ENCODE measurements around the gene TNFSF4.
"Not testable (repeated sequence)": the region's sequence is repeated elsewhere in the genome, so short reads cannot be mapped to it uniquely, and the experiment has no call there.

The TNFSF4 gene, protein sequence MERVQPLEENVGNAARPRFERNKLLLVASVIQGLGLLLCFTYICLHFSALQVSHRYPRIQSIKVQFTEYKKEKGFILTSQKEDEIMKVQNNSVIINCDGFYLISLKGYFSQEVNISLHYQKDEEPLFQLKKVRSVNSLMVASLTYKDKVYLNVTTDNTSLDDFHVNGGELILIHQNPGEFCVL

DNA sequence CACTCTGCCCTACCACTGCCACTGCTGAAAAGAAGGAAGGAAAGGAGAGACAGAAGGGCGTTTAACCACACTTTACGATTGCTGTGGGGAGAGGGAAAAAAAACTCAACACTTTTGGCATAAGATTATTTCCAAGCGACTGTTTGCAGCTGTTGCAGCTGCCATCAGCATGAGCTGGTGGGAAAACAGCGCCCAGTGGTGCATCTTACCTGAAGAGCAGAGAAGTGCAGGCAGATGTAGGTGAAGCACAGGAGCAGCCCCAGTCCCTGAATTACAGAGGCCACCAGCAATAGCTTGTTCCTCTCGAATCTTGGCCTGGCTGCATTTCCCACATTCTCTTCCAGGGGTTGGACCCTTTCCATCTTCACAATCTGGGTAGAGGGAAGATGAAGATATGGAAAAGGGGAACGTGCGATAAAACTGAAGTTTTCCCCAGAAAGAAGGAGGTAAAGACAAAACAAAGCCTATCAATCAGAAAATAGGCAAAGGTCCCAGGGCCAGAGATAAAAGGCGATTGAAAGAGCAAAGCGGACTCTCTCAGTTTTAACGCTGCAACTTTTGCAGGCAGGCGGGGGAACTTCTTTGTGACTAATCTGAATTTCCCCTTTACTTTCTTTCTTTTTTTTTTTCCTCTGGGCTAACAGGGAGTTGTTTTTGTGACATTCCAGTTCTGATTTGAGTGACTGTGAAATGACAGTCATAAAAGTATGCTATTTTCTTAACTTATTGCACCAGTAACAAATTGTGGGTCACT, at the start of gene TNFSF4:
Gene TNFSF4 (minus strand): TSS at position 516 of the 753 bp plus-strand sequence. CDS start 155 bp downstream, at position 361.
- DNase-seq = no peak

DNA sequence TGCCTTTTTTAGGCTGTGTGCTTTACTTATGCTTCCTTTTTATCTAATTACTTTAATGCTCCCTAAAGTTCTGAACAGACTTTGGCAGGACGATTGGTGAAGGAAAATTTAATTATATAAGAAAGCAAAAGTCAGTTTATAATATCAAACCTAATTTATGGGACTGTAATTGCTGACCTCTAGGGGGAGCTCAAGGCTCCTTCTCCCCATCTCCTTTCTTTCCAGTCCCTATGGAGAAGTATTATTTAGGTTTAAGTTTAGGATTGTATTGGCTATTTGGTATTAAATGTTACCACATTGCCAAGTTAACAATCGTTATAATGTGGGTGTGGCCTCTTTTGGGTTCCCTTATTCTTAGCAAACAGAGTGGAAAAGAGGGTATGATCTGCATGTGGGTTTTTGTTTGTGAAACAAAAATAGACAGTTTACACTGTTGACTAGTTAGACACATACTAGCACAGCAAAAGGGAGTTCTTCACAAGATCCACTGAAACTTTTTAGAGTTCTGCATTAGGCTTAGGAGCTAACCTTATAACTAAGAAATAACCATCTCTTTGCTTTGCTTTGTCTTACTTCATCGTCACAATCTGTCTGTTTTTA, 48.2 kb upstream of the TNFSF4 start:
- no peak for DNase-seq

DNA sequence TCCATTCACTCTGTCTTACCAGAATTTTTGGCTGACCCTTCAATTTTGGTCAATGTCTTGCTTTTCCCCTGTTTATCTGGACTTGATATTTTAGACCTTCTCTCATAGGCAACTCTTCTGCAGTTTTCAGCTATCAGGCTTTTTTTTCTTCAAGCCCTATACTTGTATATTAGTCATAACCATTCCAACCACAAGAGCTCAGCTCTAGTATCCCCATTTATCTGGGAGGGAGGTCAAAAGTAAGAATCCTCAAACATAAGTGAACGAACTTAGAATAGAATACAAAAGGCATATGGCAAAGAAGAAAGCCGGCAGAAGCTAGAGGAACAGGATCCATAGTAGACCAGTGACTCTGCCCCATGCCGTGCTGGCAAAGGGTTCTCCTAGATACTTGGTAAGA, 45.9 kb upstream of the TNFSF4 start:
- no peak for DNase-seq

DNA sequence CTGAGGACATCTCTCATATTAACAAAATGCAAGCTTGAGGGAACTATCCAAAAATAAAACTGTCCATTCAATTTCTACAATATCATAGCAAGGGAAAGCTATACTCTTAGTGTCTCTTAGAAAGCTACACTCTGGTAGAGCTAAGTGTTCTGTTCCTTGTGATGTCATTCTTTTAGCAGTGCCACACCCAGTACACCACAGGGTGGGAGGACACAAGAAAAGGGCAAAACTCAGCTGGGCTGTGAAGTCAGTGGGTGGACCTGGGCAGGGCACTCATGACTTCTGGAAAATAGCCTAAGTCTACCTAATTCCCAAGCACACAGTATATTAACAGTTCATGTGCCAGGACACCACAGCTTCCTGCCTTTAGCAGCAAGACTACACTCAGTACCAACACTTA, 42.2 kb upstream of the TNFSF4 start:
- DNase-seq = no peak

DNA sequence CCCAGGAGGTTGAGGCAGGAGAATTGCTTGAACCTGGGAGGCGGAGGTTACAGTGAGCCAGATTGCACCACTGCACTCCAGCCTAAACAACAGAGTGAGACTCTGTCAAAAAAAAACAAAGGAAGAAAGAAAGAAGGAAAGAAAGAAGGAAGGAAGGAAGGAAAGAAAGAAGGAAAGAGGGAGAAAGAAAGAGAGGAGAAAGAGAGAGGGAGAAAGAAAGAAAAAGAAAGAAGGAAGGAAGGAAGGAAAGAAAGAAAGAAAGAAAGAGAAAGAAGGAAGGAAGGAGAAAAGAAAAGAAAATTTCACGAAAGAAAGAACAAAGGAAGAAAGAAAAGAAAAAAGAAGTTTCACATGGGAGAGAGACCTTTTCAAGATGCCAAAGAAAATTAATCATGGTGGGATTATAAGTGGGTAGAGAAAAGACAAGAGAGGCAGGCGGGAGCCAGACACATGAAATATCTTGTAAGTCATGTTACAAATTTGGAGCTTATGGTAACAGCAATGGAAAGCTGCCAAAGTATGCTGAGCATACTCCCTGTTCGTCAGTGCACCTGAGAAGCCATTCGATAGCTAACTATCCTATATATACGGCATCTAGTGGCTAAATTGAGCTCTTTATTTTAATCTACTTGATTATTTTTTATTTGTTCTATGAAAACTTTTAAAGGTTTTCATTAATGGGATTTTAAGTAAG, 41.3 kb upstream of the TNFSF4 start:
- no peak for DNase-seq

DNA sequence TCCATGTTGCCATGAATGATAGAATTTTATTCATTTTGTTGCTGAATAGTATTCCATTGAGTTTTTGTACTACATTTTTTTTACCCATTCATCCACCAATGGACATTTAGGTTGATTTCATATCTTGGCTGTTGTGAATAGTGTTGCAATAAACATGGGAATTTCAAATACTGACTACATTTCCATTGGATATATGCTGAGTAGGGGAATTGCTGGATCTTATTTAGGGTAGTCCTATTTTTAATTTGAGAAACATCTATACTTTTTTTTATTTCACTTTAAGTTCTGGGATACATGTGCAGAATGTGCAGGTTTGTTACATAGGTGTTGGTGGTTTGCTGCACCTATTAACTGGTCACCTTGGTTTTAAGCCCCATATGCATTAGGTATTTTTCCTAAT, 38.8 kb upstream of the TNFSF4 start:
- no peak for DNase-seq

DNA sequence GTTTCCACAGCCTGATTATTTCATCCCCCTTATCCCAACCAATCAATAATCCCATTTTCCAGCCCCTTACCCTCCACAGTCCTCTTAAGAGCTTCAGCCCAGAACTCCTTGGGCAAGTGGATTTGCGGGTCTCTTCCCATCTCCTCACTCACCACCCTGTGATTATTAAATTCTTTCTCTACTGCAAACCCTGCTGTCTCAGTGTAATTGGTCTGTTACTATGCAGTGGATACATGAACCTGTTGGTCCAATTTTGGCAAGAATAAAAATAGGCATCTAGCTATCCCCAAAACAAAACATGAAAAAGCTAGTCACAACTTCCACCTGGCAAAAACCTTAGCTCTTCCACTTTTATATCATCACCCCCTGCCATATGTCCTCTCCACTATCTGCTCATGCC, 36.2 kb upstream of the TNFSF4 start:
- no peak for DNase-seq

DNA sequence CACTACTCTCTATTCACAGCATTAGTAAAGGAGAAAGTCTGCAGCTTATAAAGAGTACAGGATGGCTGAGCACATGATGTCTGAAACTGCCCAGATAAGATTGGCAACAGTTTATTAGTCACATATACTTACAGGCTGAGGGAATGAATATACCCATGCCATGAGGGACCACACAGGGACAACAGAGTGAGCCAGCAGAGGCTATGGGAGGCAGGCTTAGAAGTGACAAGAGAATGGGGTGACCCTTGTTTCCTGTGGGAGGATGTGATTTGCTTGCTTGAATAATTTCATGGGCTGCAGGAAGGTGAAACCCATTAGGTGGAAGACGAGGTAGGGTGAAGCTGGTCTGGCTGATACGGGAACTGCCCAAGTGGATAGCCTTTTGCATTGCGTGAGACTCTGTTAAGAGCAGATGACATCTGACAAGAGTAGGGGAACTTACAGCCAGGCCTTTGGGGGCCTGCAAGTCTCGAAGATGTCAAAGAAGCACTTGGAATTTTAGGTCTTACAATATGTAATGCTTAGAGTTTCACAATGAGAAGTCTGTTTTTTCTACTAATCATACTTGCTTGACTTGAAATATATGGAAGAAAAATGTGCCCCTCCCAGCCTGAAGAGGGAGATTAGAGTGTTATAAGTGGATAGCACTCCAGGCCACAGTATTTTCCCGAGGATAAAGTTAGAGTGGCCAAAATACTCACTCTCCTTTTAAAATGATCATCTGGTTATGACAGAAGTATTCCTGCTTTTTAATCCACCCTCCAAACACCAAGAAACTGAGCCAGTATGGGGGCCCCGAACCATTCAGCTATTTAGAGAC, 34.6 kb upstream of the TNFSF4 start:
- no peak for DNase-seq

DNA sequence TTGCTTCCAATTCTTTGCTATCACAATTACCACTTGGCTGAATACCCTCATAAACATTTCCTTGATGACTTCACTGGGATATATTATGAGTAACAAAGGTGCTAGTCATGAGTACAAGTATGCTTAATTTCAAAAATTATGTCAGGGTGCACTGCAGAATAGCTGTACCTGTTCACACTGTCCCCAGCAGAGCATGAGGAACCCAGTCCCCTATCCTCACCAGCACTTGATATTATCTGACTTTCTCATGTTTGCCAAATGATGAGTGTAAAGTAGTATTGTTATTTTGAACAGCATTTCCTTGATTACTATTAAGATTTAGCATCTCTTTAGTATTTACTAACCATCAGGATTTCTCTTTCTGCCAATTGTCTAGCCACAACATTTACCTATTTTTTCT, 33.5 kb upstream of the TNFSF4 start:
- no peak for DNase-seq

DNA sequence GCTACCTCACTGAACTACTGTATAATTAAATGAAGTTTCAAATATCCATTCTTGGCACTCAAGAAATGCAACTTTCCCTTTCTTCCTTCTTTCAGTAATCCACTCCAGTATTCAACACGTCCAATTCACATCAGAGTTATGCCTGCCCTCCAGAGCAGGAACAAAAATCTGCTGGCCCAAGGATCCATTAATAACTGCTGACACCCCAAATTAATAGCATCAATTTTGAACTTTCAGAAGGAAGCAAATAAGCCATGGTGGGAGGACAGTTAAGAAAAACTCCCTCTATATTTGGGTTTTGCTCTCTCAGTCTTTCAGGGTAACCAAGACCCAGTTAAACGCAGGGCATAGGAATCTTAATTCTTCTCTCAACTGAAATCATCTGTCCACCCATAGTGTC, 31.9 kb upstream of the TNFSF4 start:
- DNase-seq = no peak

DNA sequence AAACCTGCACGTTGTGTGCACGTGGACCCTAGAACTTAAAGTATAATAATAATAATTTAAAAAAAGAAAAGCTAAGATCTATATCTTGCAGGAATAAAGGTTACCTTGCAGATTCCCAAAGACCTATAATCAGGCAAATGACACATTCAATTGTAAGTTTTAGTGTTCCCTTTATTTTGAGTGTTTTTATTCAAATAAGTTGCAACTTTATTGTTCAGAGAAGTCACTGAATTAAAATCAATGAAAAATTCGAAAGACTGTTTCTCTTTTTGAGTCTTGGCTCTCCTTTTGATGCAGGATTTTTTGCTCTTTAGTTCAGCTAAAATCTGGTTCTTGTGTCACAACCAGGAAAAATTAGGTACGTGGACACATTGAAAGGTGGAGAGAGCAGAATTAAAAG, 27.8 kb upstream of the TNFSF4 start:
- no peak for DNase-seq

DNA sequence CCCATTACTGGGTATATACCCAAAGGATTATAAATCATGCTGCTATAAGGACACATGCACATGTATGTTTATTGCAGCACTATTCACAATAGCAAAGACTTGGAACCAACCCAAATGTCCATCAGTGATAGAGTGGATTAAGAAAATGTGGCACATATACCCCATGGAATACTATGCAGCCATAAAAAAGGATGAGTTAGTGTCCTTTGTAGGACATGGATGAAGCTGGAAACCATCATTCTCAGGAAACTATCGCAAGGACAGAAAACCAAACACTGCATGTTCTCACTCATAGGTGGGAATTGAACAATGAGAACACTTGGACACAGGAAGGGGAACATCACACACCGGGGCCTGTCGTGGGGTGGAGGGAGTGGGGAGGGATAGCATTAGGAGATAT, 27.3 kb upstream of the TNFSF4 start:
- DNase-seq = not testable (repeated sequence)

DNA sequence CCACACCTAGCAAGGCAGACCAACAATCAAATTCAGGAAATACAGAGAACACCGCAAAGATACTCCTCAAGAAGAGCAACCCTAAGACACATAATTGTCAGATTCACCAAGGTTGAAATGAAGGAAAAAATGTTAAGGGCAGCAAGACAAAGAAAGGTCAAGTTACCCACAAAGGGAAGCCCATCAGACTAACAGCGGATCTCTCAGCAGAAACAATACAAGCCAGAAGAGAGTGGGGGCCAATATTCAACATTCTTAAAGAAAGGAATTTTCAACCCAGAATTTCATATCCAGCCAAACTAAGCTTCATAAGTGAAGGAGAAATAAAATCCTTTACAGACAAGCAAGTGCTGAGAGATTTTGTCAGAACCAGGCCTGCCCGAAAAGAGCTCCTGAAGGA, 21.9 kb upstream of the TNFSF4 start:
- not testable (repeated sequence) for DNase-seq

DNA sequence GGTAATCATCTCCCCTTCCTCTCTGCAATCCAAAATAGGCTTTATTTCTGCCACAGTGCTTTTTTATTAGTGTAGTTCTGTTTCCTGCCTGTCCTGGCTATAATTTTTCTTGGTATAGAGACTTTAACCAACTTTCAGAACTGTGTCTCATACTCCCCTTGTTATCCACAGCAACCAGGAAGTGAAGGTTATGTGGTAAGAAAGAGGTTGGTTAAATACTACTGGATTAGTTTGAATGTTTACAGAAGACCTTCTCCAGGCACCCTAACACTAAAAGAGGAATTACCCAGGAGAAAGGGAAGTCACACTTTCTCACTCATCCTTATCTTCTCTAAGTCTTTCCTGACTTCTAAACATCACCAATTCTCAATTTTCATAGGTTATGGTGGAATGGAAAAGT, 17.8 kb upstream of the TNFSF4 start:
- no peak for DNase-seq

DNA sequence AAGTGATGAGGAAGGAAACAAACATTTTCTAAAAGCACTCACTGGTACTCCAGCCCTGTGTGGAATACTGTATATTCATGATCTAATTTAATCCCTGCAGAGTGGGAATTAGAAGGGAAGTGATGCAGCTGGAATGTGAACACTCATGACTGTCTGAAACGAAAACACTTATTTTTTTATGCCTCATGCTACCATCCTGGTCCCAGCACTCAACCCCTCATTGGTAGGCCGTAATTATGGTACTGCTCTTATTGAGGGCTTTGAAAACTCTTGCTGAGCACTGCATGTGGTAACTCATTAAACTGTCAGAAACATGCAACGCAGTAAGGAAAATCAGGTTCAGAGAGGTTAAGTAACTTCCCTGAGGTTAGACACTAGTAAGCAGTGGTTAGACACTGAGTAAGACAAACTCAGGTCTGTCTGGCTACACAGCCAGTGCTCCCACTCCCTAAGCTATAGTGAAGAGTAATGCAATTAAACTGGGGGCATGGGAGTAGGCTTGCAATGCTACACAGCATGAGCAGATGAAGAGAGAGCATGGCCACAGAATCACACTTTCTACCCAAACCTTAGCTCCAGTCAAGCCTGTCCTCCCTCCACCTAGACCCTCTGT, 17.3 kb upstream of the TNFSF4 start:
- no peak for DNase-seq

DNA sequence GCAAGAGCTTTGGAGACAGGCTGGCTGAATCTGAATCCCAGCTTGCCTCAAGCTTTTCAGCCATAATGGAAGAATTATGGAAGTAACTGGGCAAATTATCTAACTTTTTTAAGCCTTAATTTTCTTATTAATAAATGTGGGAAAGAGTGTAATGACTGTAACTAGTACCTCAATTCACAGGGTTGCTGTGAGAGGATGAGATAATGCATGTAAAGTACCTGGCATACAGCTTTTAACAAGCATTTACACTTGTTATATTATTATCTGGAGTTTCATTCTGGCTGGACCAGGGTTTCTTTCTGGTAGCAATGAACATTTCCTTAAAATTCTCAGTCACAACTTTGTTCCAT, 15.9 kb upstream of the TNFSF4 start:
- no peak for DNase-seq

DNA sequence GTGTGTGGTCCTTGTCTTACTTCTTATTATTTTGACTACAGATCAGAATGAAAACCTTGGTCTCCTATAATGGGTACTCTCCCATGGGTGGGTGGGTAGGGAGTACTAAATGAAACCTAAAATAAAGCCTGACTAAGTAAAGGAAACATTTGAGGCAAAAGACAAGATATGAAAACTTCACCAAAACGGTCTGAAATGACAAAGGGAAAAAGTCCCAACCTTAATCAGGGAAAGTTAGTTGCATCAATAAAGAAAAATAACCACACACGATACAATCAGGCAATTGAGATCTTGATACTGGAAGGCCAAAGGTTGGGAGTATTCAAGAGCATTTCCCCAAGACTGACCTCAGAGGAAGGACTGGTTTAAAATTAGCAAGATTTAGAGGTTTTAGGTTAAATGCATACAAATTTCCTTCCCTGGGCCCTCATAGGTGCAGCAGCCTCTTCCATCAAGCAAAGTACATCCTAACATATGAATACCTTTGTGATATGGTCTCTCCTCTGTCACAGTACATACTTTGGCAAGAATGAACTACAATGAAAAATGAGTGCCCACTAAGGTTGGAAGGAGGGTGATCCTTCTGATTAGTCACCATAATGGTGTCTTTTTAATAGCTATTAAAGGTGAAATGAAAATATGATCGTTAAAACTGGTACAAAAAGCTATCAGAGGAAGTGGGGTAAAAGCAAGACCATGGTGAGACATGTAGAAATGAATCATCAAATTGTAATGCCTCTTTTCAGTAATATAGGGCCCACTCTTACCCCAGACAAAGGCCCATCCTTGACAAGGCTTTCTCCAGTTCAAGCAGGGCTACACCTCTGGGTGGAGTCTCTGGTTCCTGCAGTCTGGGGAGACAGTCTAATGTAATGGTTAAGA, 15.3 kb upstream of the TNFSF4 start:
- DNase-seq = no peak

DNA sequence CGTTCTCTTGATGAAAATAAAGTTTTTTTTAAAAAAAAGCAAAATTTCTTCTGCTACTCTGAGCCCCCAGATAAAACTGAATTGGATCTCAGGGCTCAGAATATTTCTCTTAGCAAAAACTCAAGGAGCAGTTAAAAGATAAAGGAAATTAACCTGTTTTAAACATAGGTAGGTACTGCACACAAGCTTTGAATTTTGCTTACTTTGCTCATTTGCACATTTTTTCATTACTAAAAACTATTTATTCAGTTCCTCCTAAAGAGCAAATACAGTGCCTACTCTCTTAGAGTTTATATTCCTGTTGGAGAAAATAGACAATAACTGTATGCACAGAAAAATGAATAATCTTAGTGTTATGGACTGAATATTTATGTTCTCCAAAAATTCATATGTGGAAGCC, 13.0 kb upstream of the TNFSF4 start:
- DNase-seq = no peak

DNA sequence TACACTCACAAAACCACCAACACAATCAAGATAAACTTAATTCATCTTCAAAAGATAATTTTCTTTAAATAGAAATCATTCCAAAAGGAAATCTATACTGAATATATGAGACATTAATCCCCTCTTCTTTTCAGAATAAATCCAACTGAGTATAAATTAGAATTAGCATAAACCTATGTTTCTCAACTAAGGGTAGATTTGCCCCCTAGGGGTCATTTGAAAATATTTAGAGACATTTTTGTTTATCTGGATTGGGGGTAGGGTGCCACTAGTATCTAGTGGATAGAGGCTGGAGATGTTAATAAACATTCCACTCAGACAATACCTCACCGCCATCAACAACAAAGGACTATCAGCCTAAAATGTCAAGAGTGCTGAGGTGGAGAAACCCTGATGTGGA, 6.5 kb upstream of the TNFSF4 start:
- no peak for DNase-seq

DNA sequence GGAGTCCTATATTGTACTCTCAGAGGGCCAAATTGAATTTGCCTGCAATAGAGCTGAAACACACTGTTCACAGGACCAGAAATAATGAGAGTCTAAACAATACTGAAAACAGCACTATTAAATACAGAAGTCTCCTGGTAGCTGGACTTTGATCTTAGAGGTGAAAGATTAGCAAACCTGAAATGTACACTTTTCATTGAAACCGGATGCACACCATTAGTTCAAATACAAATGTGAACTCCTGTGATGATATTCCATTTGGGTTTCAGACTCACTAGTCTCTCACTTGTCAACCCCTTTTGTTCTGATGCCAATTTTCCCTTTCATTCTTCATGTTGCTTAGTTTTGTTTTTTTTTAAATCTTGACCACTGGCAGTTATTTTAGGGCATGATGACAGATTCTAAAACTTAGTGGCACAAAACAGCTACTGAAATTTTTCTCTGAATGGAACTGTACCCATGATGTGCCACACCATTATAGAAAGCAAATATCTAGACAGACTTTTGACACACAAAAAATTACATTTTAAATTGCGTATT, 5.9 kb upstream of the TNFSF4 start:
- no peak for DNase-seq

DNA sequence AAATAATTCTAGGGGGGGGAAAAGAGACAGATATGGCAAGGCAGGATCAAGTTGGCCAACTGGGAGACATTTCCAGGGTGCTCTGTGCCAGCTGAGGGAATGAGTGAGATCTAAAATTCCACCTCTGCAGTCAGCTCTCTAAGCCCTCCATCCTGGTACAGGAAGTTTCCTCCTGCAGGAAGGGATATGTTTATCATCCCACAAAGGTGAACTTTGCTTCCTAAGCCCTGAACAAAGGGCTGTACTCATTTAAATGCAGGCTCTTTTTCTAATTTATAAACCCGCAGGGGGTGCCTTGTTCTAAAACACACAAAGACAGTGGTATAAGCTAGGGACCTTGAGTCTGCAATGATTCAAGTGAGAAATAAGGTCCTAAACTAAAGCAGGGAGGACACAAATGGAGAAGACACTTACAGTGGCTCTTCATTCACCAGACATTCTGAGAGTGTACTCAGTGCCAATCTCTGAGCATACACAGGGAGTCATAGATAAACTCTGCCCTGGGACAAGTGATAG, 3.6 kb upstream of the TNFSF4 start:
- DNase-seq = no peak
